Measurements from ENCODE around the gene ATXN2.

DNA sequence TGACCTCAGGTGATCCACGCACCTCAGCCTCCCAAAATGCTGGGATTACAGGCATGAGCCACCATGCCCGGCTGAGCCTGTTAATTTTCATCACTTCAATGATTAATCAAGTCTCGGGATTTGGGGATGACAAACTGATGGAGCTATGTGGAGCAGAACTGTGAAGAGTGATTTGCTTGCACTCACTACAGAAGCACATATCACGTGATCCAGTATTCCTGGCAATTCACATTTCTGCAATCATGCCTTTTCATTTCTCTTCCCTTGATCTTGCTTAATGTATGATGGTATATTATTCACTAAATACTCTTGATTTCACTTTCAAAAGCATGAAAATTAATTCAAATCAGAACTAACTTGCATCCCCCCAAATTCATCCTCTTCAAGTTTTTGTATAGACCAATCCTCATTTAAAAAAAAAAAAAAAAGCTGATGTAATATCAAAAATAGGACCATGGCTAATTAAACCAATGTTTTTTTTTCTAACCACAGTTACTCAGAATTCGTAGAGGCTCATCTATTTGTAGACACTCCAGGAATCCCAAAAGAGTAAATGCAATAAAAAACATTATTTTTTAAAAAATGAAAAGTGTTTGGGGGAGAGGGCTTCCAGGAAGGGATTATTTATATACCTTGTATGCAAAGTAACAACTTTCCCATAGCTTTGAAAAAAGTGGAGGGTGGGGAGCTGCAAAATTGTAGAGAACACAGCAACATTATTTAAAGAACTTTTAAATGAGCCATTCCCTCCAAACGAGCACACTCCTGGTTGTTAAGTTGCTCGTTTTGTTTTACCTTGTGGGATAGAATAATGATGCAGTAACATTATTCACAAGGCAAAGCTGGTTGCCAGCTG, 7.0 kb upstream of the ATXN2 start:
- TF ChIP-seq CTCF (IDR thresholded peaks at IDR 0.05) = no peak
- no peak for TF ChIP-seq POLR2A (IDR thresholded peaks at IDR 0.05)

Data from body of pancreas (tissue), 4 donors.